GM19455 (cell line): Measurements from ENCODE around the gene CACNG8.

ENCODE experiments used
- ATAC-seq: cut with Tn5 transposase; IDR thresholded peaks from one replicate; pipeline ENCODE4 v1.9.1; 2021; ENCODE audit not compliant: unreplicated experiment

Gene CACNG8

DNA sequence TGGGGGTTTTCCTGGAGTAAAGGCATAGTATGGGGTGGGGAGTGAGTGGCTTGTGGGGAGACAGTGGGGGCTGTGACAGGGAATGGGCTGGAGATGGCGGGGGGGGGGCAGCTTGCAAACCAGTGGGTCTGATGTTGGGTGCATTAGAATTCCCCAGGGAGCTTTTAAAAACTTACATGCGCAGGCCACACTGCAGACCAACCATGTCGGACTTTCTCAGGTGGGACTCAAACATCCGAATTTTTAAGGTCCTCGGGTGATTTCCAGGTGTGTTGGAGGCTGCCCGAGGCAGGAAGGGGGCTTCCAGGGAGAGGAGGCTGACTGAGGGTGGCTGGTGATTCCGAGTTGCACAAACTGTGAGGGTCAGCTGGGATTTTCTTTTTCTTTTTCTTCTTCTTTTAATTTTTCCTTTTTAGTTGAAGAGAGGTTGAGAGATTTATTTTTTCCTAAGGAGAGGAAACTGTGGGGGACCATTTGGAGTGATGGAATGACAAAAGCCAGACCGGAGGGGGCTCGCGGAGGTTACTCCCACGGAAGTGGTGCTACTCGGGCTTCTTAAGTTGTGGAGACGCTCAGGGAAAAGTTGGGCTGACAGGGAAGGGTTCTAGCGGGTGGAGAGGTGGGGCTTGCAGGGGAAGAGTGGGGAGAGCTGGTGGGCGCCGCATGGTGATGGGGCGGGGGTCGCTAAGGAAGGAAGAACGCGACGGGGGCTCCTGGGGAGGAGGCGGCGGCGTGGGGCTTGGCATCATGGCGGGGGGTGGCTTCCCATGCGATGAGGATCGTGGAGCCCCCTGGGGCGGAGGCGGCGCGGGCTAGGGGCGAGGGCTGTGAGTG, 997 bp upstream of the CACNG8 start:
- no peak for ATAC-seq

DNA sequence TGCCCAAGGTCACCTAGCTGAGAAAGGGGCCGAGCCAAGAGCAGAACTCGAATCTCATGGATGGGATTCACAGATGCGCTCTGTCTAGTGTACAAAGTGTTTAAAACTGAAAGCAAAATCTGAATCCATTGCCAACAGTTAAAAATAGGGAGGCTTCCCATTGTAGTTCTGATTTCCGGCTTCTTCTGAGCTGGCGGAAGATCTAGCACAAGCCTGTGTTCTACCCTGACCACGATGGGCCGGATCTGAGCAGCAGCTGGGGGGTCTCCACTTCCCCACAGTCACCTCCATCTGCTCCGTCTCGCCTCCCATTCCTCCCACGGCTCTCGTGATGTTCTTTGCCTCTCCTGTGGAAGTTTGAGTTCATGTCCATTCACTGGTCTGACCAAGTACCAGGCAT, 2.4 kb downstream of the CACNG8 start:
- ATAC-seq, result no peak

DNA sequence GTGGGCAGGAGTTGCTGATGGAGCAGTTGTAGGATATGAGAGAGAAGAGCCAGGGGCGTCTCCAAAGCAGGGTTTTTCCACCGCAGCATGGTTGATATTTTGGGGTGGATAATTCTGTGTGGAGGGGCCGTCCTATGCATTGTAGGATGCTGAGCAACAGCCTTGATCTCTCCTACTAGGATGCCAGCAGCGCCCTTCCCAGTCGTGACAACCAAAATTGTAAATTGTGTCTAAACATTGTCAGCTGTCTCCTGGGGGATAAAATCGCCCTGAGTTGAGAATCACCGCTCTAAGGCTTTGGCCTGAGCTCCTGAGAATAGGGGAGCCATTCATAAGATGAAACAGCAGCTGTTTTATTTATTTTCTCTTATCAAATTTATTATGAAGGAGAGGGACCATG, 4.2 kb downstream of the CACNG8 start:
- ATAC-seq, result no peak

DNA sequence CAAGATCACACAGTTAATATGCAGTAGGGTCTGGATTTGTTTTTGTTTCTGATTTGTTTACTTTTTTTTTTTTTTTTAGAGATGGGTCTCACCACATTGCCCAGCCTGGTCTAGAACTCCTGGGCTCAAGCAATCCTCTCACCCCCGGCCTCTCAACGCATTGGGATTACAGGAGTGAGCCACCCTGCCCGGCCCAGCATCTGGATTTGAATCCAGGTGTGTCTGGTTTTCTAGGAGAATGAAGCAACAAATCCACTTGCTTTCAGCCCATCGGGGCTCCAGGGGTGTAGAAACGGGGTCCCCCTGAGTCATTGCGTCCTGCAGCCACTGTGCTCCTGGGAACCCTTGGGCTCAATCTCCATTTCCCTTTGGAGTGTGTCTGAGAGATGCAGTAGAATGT, 6.6 kb downstream of the CACNG8 start:
- ATAC-seq, result no peak

DNA sequence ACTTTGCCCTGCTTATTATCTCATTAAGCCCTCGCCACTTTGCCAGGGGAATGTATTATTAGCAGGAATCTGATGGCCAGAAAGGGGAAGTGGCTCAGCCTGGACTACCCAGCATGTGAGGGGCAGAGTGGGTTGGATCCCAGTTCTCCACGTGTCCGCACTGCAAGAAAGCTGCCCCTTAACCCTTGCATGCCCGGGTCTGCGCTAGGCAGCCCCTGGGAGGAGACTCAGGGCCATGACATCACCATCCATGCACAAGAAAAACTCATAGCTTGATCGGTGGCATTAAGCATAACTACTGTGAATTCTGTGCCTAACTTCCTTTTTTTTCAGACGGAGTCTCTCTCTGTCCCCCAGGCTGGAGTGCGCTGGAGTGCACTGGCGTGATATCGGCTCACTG, 8.9 kb downstream of the CACNG8 start:
- ATAC-seq, result no peak

DNA sequence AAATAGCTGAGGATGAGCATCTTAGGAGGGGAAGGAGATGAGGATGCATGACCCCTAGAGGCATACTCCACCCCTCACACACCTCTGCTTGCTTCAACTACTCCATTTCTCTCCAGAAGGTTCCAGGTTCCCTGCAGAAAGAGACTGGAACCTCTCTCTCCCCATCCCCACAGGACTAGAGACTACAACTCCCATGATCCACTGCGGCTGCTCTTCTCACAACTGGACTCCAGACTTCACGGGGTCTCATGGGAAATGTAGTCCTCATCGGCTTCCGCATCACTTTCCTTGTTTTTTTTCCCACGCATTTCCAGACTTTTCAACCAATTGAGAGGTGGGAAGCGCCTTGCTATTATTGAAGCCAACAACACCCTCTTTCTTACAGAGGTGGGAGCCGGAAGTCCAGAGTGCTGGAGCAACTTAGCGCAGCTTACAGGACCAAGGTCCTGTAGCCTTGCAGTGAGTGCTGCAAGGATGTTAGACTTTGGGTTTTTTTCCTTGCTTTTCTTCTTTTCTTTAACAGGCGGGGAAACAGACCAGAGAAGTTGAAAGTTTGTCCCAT, 14.8 kb downstream of the CACNG8 start:
- no peak for ATAC-seq

DNA sequence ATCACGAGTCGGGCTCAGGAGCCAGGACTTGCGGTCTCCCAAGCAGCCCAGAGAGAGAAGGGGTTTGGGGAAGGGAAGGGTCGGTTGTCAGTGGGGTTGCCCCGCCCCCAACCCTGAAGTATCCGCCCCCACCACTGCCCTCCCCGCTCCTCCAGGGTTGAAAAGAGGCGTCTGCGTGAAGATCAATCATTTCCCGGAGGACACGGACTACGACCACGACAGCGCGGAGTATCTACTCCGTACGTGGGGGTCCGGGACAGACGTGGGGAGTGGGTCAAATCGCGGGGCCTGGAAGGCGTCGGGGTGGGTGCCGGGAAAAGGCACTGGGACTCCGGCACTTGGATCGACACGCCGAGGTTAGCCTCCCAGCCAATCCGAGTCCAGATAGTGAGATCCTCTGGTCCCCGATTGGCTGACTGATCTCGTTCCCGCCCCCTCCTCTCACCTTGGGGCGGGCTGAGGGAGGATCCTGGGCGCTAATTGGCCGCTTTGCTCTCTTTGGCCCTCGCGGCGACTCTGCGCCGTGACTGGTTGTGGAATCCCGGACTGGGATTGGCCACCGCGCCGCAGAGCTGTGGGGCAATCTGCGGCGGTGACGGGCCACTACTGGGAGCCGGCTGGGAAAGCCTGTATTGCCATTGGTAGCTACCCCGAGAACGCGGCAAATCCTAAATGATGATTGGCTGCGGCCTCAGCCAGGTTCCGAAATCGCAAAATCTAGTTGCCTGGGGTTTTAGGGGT, 15.4 kb downstream of the CACNG8 start:
- ATAC-seq, result no peak

DNA sequence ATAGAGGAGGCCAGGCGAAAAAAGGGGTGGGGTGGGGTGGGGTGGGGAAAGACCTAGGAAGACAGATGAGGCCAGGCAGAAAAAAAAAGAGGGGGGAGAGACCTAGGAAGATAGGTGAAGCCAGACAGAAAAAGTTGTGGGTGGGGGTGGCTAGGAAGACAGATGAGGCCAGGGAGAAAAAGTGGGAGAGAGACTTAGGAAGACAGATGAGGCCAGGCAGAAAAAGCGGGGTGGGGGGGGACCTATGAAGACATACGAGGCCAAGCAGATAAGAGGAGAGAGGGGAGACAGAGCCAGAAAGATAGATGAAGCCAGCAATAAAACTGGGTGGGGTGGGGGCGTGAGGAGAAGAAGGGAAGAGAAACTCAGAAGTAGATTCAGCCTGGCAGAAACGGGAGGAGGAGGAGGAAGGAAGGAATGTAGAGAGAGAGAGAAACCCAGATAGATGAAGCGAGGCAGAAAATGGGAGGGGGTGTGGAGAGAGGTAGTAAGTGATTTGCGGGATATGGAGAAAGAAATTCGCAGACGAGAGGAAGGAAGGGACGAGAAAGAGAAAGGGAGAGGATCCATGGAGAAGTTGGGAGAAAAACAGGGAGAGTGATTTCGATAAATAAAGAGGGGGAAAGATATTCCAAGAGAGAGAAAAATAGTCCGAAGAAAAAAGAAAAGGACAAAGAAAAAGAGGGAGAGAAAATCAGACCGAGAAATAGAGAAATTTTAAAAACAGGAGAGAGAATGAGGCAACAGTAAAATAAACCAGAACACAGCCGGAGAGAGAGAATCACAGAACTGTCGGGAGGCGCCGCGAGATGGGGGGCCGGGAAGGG, 16.5 kb downstream of the CACNG8 start:
- no peak for ATAC-seq

DNA sequence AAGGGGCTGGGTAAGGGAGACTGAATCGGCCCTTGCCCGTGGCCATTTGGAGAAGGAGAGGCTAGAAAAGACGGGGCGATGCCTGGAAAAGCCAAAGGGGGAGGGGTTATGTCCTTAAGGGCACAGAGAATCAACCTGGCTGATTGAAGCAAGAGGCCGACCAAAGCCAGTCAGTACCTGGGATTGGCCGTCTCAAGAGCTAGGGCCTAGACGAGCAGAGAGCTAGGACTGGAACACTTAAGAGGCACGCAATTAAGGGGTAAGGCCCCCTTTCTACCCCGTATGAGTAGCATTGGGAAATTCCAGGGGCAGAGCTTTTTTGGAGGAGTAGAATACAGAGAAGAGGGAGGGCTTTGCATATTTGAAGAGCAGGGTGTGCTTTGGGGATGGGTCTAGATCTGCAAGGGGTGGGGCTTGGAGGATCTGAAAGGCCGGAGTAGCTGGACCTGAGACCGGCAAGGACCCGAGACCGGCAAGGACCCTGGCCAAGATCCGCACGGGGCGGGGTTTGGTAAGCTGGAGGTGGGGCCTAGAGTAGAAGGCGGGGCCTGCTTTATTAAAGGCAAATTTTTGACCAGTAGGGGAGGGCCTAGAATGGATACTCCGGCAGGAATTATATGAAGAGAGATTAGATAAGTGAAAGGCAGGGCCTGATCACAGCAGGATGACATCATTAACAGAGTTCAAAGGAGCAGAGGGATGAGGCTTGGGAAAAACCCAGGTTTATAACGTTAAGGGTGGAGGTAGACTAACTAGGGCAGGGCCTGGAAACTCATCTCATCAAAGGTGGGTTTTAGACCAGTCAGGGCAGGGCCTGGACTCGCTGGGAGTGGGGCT, 18.0 kb downstream of the CACNG8 start:
- ATAC-seq, result no peak

DNA sequence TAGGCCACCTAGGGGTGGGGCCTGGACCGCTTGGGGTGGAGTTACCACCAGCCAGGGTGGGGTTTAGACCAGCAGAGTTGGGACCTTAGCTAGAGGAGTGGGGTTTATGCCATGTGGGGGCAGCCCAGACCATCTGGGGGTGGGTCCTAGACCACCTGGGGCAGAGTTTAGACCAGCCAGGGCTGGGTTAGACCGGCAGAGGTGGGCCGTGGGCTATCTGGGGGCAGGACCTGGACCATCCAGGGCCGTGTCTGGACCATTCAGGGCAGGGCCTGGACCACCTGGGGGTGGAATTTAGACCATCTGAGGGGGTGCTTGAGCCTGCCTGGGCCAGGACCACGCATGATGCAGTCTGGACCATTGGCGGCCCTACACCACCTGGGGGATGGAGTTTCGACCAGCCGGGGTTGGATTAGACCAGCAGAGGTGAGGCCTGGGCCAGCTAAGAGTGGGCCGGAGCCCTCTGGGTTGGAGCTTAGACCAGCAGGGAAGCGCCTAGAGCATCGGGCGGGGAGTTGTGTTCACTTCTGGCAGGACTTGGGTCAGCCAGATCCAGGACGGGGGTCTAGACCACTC, 18.7 kb downstream of the CACNG8 start:
- ATAC-seq, result no peak

DNA sequence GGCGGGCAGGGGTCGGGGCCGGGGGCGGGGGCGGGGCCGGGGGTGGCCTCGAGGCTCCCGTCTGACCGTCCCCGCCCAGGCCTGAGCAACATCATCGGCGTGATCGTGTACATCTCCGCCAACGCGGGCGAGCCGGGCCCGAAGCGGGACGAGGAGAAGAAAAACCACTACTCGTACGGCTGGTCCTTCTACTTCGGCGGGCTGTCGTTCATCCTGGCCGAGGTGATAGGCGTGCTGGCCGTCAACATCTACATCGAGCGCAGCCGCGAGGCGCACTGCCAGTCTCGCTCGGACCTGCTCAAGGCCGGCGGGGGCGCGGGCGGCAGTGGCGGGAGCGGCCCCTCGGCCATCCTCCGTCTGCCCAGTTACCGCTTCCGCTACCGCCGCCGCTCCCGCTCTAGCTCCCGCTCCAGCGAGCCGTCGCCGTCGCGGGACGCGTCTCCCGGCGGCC, 19.3 kb downstream of the CACNG8 start:
- no peak for ATAC-seq

DNA sequence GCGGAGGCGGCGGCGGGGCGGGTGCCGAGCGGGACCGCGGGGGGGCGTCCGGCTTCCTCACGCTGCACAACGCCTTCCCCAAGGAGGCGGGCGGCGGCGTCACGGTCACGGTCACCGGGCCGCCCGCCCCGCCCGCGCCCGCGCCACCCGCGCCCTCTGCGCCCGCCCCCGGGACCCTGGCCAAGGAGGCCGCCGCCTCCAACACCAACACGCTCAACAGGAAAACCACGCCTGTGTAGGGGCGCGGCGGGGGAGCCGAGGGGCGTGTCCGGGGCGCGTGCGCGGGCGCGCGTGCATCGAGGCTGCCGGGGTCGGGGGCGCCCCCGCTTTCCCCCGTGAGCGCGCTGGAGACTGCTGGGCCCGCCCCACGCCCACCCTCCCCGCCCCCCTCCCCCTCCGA, 19.9 kb downstream of the CACNG8 start:
- ATAC-seq, result no peak

DNA sequence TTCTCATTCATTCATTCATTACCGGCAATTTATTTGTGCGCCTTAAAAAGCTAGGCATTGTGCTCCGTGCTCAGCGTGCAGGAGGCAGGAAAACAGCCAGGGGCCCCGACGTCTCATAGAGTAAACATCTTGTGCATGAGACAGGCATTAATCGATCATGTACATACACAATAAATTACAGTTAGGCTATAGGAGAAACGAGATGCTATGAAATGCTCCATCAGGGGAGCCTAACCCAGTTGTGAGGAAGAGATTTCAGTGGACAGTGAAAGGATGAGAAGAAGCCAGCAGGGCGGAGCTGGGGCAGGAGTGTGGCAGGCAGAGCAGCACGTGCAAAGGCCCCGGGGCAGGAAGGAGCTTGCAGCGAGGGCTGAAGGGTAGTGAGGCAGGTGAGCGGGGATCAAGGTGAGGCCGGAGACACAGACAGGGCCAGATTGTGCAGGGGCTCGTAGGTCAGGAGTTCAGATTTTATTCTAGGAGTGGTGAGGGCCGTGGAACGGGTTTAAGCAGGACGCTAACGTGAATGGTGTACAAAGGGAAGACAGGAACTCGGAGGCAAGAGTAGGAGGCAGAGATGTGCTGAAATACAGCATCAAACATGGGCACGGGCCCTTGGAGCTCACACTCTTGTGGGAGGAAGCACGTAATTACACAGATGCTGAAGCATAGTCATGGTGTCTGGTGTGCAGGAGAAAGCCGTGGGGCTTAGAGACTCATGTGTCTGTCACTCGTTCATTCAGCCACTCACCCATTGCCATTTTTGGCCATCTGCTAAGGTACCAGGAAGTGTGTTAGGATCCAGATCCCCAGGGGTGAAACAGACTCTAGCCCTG, 20.9 kb downstream of the CACNG8 start:
- no peak for ATAC-seq

DNA sequence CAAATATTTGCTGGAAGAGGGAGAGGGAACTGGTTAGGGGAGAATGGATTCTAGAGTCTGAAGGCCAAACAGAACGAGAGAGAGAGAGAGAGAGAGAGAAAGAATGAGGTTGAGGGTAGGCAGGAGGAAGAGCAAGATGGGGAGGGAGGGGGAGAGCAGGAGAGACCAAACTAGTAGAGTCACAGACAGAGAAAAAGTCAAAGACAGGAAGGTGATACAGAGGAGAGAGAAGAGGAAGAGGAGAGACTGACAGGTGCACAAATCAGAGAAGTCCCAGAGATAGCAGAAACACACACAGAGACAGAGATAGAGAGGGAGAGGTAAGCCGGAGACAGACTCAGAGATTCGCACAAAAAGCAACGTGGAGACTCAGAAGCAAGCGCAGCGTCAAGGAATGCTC, 23.1 kb downstream of the CACNG8 start:
- ATAC-seq, result no peak

DNA sequence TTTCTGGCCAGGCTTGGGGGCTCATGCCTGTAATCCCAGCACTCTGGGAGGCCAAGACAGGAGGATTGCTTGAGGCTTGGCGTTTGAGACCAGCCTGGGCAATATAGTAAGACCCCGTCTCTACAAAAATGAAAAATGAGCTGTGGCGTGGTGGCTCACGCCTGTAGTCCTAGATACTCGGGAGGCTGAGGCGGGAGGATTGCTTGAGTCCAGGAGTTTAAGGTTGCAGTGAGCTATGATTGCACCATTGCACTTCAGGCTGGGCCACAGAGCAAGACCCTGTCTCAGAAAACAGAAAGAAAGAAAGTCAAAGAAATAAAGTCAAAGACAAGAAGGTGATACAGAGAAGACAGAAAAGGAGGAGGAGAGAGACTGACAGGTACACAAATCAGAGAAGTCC, 26.2 kb downstream of the CACNG8 start:
- no peak for ATAC-seq

DNA sequence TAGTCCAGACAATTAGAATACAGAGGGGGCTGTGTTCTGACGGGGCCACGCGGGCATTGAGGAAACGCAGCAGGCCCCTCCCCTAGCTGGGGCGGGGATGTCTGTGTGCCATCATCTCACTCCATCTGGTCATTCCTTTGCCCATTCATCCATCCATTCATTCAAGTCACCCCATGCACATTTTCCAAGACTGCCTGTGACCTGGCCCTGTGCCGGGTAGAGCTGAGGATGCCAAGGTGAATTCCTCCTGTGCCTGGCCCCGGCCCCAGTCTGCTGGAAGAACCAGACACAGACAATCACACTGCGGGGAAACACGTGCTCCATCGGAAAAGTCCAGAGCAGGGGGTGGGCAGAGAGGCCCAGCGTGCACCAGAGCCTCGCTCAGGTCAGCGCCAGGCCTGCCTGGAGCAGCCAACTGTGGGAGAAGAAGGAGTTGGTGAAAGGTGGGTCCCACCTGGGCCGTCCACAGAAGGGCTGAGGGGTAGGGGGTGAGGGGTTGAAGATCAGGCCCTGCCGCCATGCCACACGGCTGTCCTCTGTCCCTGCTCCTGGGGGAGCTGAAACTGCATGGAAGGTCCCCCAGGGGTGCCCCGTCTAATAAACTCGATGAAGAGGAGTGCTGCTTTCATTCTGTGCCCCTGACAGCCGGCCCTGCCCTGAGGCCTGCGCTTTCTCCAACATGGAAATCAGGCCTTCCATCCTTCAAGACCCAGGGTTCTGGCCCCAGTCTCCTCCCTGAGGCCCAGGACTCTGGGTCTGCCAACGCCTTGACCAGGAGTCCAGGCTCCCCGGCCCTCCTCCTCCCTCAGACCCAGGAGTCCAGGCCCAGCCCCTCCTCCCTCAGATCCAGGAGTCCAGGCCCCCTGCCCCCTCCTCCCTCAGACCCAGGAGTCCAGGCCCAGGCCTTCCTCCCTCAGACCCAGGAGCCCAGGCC, 27.1 kb downstream of the CACNG8 start:
- no peak for ATAC-seq

DNA sequence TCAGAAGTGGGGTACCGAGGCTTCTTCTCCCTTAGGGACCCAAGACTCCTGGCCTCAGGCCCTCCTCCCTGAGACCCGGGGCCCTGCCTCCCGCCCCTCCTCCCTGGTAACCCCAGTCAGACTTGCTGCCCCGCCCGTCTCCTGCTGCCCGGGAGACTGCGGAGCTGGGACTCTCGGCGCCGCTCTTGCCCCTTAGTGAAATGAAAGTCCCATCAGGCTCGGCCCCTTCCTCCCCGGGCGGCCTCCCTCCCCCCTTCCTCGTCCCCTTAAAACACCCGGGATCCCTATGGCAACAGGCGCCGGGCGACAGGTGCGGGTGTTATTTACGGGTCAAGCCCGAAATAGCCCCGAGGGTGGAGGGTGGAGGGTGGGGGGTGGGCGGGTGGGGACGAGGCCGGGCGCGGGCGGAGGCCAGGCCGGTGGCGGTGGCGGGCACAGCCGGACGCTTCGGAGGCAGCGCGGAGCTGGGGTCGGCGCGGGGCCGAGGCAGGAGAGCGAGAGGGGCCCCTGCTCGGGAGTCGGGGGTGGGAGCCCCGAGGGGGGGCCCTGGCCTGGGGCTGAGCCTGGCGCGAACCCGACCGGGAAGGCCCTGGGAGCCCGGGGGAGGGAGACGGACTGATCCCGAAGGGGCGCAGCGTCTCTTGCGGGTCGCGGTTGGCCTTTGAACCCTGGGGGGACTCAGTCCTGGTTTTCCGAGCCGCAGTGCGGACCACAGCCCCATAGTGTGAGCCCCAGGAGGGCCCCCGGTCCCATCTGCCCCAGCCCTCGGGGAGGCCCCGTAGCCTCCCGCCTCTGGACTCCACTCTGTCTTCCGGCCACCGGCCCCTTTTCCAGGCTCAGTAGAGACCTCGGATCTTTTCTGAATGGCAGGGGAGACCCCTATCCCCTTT, 28.7 kb downstream of the CACNG8 start, which contains the start of gene CACNG6:
TSS of gene CACNG6 (plus strand) at position 414 of the 890 bp plus-strand sequence. CDS start 1,241 bp downstream, outside the sequence.
- ATAC-seq, result no peak
